Gastrocnemius medialis (tissue), 4 donors: Measurements from ENCODE around the gene GRM1. TPM values are rescaled to one million over a fixed set of nuclear protein-coding genes. Genes with fewer than 3 reads are reported as not detected.

Source experiments
- ATAC-seq, 2 donors: fragments of 150-250 bp; one replicate each; pipeline ENCODE4 v1.9.1; 2016
- DNase-seq, 2 donors: peaks; one replicate each; pipeline ENCODE4 v3.0.0-alpha.2; 2019
- H3K27ac ChIP-seq, 4 donors: fragments of 200-600 bp; sonication (generic); 1 replicate in 1 of 4; 2 replicates in 3 of 4; pipeline ENCODE4 v1.5.1; 2016 to 2018; ENCODE audit warnings: mild to moderate bottlenecking in 2 of 4, moderate library complexity in 1 of 4
- H3K27me3 ChIP-seq, 3 donors: fragments of 200-600 bp; sonication (generic) in 2 of 3; 1 replicate in 1 of 3; 2 replicates in 2 of 3; pipeline versions ENCODE4 v1.5.1 to v1.6.0; 2016 to 2019; ENCODE audit warnings: mild to moderate bottlenecking in 1 of 3, moderate library complexity in 1 of 3
- H3K36me3 ChIP-seq, 2 donors: fragments of 200-600 bp; sonication (generic) in 1 of 2; one replicate each; pipeline ENCODE4 v1.5.1; 2017 to 2018
- H3K4me1 ChIP-seq, 2 donors: fragments of 200-600 bp; sonication (generic) in 1 of 2; one replicate each; pipeline ENCODE4 v1.5.1; 2016 to 2017; ENCODE audit warnings: mild to moderate bottlenecking in 2 of 2
- H3K4me3 ChIP-seq, 4 donors: fragments of 200-600 bp; sonication (generic) in 3 of 4; 1 replicate in 1 of 4; 2 replicates in 3 of 4; pipeline ENCODE4 v1.5.1; 2016 to 2019; ENCODE audit warnings: mild to moderate bottlenecking in 2 of 4
- H3K9me3 ChIP-seq, 3 donors: fragments of 200-600 bp; sonication (generic) in 2 of 3; 1 replicate in 1 of 3; 2 replicates in 2 of 3; pipeline ENCODE4 v1.5.1; 2016 to 2019
- CTCF ChIP-seq, 5 experiments: fragments of 450-650 bp in 3 of 5; fragments of 200-600 bp in 2 of 5; sonication (generic) in 2 of 5; IDR thresholded peaks in 4 of 5; conservative IDR thresholded peaks in 1 of 5; 1 replicate in 4 of 5; 2 replicates in 1 of 5; pipeline ENCODE4 v1.5.1; 2016 to 2019; ENCODE audit warnings: antibody characterized with exemption in 5 of 5, mild to moderate bottlenecking in 3 of 5, moderate library complexity in 3 of 5
- POLR2A ChIP-seq, 2 donors: fragments of 450-650 bp; IDR thresholded peaks; one replicate each; pipeline ENCODE4 v1.6.1; 2017; ENCODE audit warnings: antibody characterized with exemption in 2 of 2, mild to moderate bottlenecking in 2 of 2, moderate library complexity in 2 of 2
- in situ Hi-C, 4 donors: fragments of 200-750 bp; cut with MboI; loops; one replicate each; pipeline versions ENCODE4 v1.15.0 to v1.8.0; 2017; ENCODE audit warnings: low sequenced_read_pairs in 4 of 4
- intact Hi-C: fragments of 100-400 bp; cut with DNase I; formaldehyde crosslinking; loops from one replicate; pipeline ENCODE4 v1.15.1; 2023; ENCODE audit warnings: low total_unique reads
- total RNA-seq, 4 donors: library from RNA; depleted of rRNA; stranded (reverse); fragments of >200 nt; gene quantifications; one replicate each; pipeline versions ENCODE4 v1.1.0 to v1.2.3, GENCODE V29; 2016

GRM1 gene
- total RNA-seq, 4 donors from 2014 or later, result 0.04 TPM; not detected in 3

GRCh38 chr6:146422789-146423375 is 394.0 kb downstream of the GRM1 start:
- in situ Hi-C loops, result no loop called here
- Histone ChIP-seq H3K4me3 (no peak overlapping the region), H3K27me3 (no peaks in the 10 kb centered on the region), H3K9me3 (no peaks in the 10 kb centered on the region), H3K36me3 (no peaks in the 10 kb centered on the region), H3K4me1 (no peaks in the 10 kb centered on the region), H3K27ac (no peak overlapping the region)
- ATAC-seq (no peak), DNase-seq (no peak)
- no peak for TF ChIP-seq POLR2A (IDR thresholded peaks at IDR 0.05)
- no peak for TF ChIP-seq CTCF (IDR thresholded peaks at IDR 0.05 in 4 of 5, conservative IDR thresholded peaks at IDR 0.05 in 1 of 5)
- intact Hi-C loops, result no loop called here

- no peak overlapping the region for H3K27ac ChIP-seq
- DNase-seq (no peak), ATAC-seq (no peak)
- H3K27me3 ChIP-seq, result no peaks in the 10 kb centered on the region
- in situ Hi-C loops, result no loop called here
- TF ChIP-seq POLR2A (IDR thresholded peaks at IDR 0.05), result no peak
- H3K4me1 ChIP-seq, result no peaks in the 10 kb centered on the region
- no peaks in the 10 kb centered on the region for H3K9me3 ChIP-seq
- no peak overlapping the region for H3K4me3 ChIP-seq
- intact Hi-C loops, result no loop called here
- no peaks in the 10 kb centered on the region for H3K36me3 ChIP-seq
Measured at GRCh38 chr6:146423452-146423851, 394.6 kb downstream of the GRM1 start.

- no peaks in the 10 kb centered on the region for H3K9me3 ChIP-seq
- ATAC-seq, result no peak
- TF ChIP-seq CTCF (IDR thresholded peaks at IDR 0.05 in 4 of 5, conservative IDR thresholded peaks at IDR 0.05 in 1 of 5), result no peak
- no peak for TF ChIP-seq POLR2A (IDR thresholded peaks at IDR 0.05)
- H3K4me3 ChIP-seq, result no peak overlapping the region
- in situ Hi-C loops, result no loop called here
- no peaks in the 10 kb centered on the region for H3K36me3 ChIP-seq
- no peak for DNase-seq
- no peaks in the 10 kb centered on the region for H3K27me3 ChIP-seq
- no peak overlapping the region for H3K27ac ChIP-seq
- H3K4me1 ChIP-seq, result no peaks in the 10 kb centered on the region
- intact Hi-C loops, result no loop called here
Measured at GRCh38 chr6:146426516-146426915, 397.7 kb downstream of the GRM1 start.

- no peak overlapping the region for H3K4me3 ChIP-seq
- H3K27me3 ChIP-seq, result peaks cover 0 to 4% (median 3%) of the 10 kb centered on the region in 3 donors
- no peak for DNase-seq
- H3K27ac ChIP-seq, result no peak overlapping the region
- H3K4me1 ChIP-seq, result no peaks in the 10 kb centered on the region
- H3K36me3 ChIP-seq, result no peaks in the 10 kb centered on the region
- intact Hi-C loops (no loop called here), in situ Hi-C loops (no loop called here)
- TF ChIP-seq CTCF (IDR thresholded peaks at IDR 0.05 in 4 of 5, conservative IDR thresholded peaks at IDR 0.05 in 1 of 5) (no peak), POLR2A (IDR thresholded peaks at IDR 0.05) (no peak)
- ATAC-seq, result no peak
- no peaks in the 10 kb centered on the region for H3K9me3 ChIP-seq
Measured at GRCh38 chr6:146429831-146430230, 401.0 kb downstream of the GRM1 start.

- intact Hi-C loops (no loop called here), in situ Hi-C loops (no loop called here)
- Histone ChIP-seq H3K4me3 (peak overlapping the region; percentile 28 to 37 (median 30)), H3K36me3 (no peaks in the 10 kb centered on the region), H3K27ac (no peak overlapping the region), H3K27me3 (peaks cover 0 to 9% (median 3%) of the 10 kb centered on the region in 3 donors), H3K9me3 (no peaks in the 10 kb centered on the region), H3K4me1 (no peaks in the 10 kb centered on the region)
- no peak for ATAC-seq
- DNase-seq, result no peak
- TF ChIP-seq POLR2A (IDR thresholded peaks at IDR 0.05) (no peak), CTCF (IDR thresholded peaks at IDR 0.05 in 4 of 5, conservative IDR thresholded peaks at IDR 0.05 in 1 of 5) (no peak)
Measured at GRCh38 chr6:146433881-146434731, 405.2 kb downstream of the GRM1 start.
